MCF 10A (cell line): ENCODE data around the gene OS9. TPM values are rescaled to one million over a fixed set of nuclear protein-coding genes. Genes with fewer than 3 reads are reported as not detected.
"Not testable (repeated sequence)": the region's sequence is repeated elsewhere in the genome, so short reads cannot be mapped to it uniquely, and the experiment has no call there.

Experiments
- BruUV-seq: library from RNA; stranded (reverse); fragments of 400-500 nt; replicated peaks from 2 replicates; lab custom pipeline; 2021; lab: Mats Ljungman, UMichigan
- CTCF ChIA-PET: fragments of 300-600 bp; sonication (Branson Sonifier 250); formaldehyde crosslinking; extraction: SDS; loops from one replicate; lab custom pipeline; 2021; ENCODE audit warnings: antibody characterized with exemption, inconsistent platforms; lab: Yijun Ruan, JAX
- POLR2A ChIA-PET: fragments of 300-600, 350-650 bp; sonication (Branson Sonifier 250); formaldehyde crosslinking; extraction: SDS; loops from one replicate; lab custom pipeline; 2020; ENCODE audit warnings: antibody characterized with exemption, inconsistent platforms; lab: Yijun Ruan, JAX
- DNase-seq: peaks from one replicate; pipeline ENCODE4 v3.0.0-alpha.2; 2018; ENCODE audit not compliant: unreplicated experiment
- H3K27ac Mint-ChIP-seq: one replicate; pipeline ENCODE4 v1.8.0; 2022; ENCODE audit warnings: mild to moderate bottlenecking, low read depth, mixed read lengths; ENCODE audit not compliant: unreplicated experiment
- H3K27me3 Mint-ChIP-seq: one replicate; pipeline ENCODE4 v1.8.0; 2022; ENCODE audit warnings: mixed read lengths; ENCODE audit not compliant: insufficient read depth, unreplicated experiment
- H3K36me3 Mint-ChIP-seq: one replicate; pipeline ENCODE4 v1.8.0; 2022; ENCODE audit warnings: mild to moderate bottlenecking, moderate library complexity, mixed read lengths; ENCODE audit not compliant: insufficient read depth, unreplicated experiment
- H3K4me1 Mint-ChIP-seq: one replicate; pipeline ENCODE4 v1.8.0; 2022; ENCODE audit warnings: mixed read lengths; ENCODE audit not compliant: insufficient read depth, unreplicated experiment
- H3K4me3 Mint-ChIP-seq: one replicate; pipeline ENCODE4 v1.8.0; 2022; ENCODE audit warnings: mild to moderate bottlenecking, moderate library complexity, mixed read lengths; ENCODE audit not compliant: unreplicated experiment
- H3K9me3 Mint-ChIP-seq: one replicate; pipeline ENCODE4 v1.8.0; 2022; ENCODE audit warnings: mixed read lengths; ENCODE audit not compliant: unreplicated experiment
- CTCF ChIP-seq: fragments of 200-600 bp; IDR thresholded peaks from one replicate; pipeline ENCODE4 v1.8.0; 2022; ENCODE audit warnings: antibody characterized with exemption, mild to moderate bottlenecking; ENCODE audit not compliant: unreplicated experiment
- intact Hi-C: fragments of 100-400 bp; cut with micrococcal nuclease; formaldehyde crosslinking; loops from 2 replicates; pipeline ENCODE4 v1.14.1; 2022
- total RNA-seq: library from RNA; stranded (reverse); gene quantifications from 2 replicates; pipeline ENCODE4 v1.2.3, GENCODE V29; 2022

OS9 gene
- total RNA-seq, 1 experiment from 2014 or later = 125 TPM

- Mint-ChIP-seq H3K4me1 (no peaks in the 10 kb centered on the region), H3K27ac (no peak overlapping the region), H3K27me3 (no peaks in the 10 kb centered on the region), H3K4me3 (no peak overlapping the region), H3K9me3 (no peaks in the 10 kb centered on the region), H3K36me3 (peaks cover 45% of the 10 kb centered on the region)
- intact Hi-C loops = no loop called here
- no peak for DNase-seq
- no peak for TF ChIP-seq CTCF
- no TSS peak for BruUV-seq
- POLR2A ChIA-PET = interaction anchor here (0.6 to 1.2 kb wide), 2 partner anchors 11 to 484 kb away, joined by 3 to 5 read pairs; no protein-coding TSS in a partner anchor
- CTCF ChIA-PET = interaction anchor here (2.7 kb wide), 1 partner anchor 13 kb away, joined by 10 read pairs; no protein-coding TSS in a partner anchor
These were observed 19.3 kb downstream of the OS9 start for GRCh38 chr12:57713209-57713608.

GRCh38 chr12:57715036-57715748, 21.3 kb downstream of the OS9 start:
- BruUV-seq, H3K4me1 Mint-ChIP-seq, H3K4me3 Mint-ChIP-seq, H3K9me3 Mint-ChIP-seq, intact Hi-C loops, POLR2A ChIA-PET, H3K27me3 Mint-ChIP-seq, H3K27ac Mint-ChIP-seq, DNase-seq: not testable (repeated sequence)
- peaks cover 57% of the 10 kb centered on the region for H3K36me3 Mint-ChIP-seq
- CTCF ChIA-PET = interaction anchor here (2.7 kb wide), 1 partner anchor 11 kb away, joined by 10 read pairs; no protein-coding TSS in a partner anchor

- Mint-ChIP-seq H3K27me3 (no peaks in the 10 kb centered on the region), H3K27ac (no peak overlapping the region), H3K4me1 (no peaks in the 10 kb centered on the region), H3K4me3 (no peak overlapping the region), H3K36me3 (peaks cover 56% of the 10 kb centered on the region), H3K9me3 (no peaks in the 10 kb centered on the region)
- no peak for DNase-seq
- intact Hi-C loops = no loop called here
- POLR2A ChIA-PET = no interaction called here
- BruUV-seq = no TSS peak
- TF ChIP-seq CTCF = no peak
- CTCF ChIA-PET = no interaction called here
These were observed 21.9 kb downstream of the OS9 start for GRCh38 chr12:57715786-57716185.

GRCh38 chr12:57716305-57716704, 22.4 kb downstream of the OS9 start:
- CTCF ChIA-PET = interaction anchor here (0.7 to 0.8 kb wide), 2 partner anchors 10 to 183 kb away, joined by 3 to 4 read pairs; no protein-coding TSS in a partner anchor

More at GRCh38 chr12:57716305-57716704, 22.4 kb downstream of the OS9 start:
- no peak overlapping the region for H3K27ac Mint-ChIP-seq
- H3K4me1 Mint-ChIP-seq = no peaks in the 10 kb centered on the region
- no peaks in the 10 kb centered on the region for H3K27me3 Mint-ChIP-seq
- no peak for TF ChIP-seq CTCF
- BruUV-seq = no TSS peak
- no peak for DNase-seq
- H3K36me3 Mint-ChIP-seq = peaks cover 51% of the 10 kb centered on the region
- POLR2A ChIA-PET = no interaction called here
- no peaks in the 10 kb centered on the region for H3K9me3 Mint-ChIP-seq
- no peak overlapping the region for H3K4me3 Mint-ChIP-seq
- intact Hi-C loops = no loop called here
